HG03439 (cell line): ENCODE measurements around the gene PLD4.
"Not testable (repeated sequence)": the region's sequence is repeated elsewhere in the genome, so short reads cannot be mapped to it uniquely, and the experiment has no call there.

ENCODE experiments used
- ATAC-seq: cut with Tn5 transposase; IDR thresholded peaks from one replicate; pipeline ENCODE4 v1.9.1; 2021; ENCODE audit warnings: mild to moderate bottlenecking, moderate library complexity; ENCODE audit not compliant: unreplicated experiment

PLD4 gene

DNA sequence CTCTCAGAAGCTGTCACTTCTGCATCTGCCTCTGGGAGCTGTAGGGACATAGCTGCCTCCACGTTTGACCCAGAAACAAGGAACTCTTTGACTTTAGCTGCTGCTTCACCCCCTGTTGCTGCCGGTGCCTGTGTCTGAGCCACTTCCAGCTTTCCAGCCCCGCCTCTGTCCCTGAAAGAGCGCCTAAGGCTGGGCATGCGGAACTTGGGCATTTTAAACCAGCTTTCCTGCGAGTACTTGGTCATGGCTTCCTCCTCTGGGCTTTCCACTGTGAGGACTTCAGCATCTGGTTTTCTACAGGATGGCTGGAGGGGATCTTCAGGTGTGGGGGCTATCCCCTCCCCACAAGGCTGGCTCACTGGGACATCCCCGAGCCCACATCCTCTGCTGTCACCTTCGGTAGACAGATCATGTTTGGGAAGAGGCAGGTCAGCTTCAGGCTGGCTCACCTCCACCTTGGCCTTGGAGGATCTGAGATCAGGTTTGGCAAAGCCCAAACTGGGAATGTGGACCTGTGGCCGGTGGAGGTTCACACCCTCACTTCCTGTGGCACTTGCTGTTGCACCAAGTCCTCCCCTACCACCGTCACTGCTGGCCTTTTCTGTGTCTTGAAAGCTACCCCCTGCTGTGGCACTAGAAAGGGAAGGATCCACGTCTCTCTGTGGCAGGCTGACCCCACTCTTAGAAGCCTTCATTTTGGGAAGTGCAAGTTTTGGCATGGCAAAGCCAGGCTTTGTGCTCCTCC lies 15.2 kb downstream of the PLD4 start:
- ATAC-seq, result no peak

DNA sequence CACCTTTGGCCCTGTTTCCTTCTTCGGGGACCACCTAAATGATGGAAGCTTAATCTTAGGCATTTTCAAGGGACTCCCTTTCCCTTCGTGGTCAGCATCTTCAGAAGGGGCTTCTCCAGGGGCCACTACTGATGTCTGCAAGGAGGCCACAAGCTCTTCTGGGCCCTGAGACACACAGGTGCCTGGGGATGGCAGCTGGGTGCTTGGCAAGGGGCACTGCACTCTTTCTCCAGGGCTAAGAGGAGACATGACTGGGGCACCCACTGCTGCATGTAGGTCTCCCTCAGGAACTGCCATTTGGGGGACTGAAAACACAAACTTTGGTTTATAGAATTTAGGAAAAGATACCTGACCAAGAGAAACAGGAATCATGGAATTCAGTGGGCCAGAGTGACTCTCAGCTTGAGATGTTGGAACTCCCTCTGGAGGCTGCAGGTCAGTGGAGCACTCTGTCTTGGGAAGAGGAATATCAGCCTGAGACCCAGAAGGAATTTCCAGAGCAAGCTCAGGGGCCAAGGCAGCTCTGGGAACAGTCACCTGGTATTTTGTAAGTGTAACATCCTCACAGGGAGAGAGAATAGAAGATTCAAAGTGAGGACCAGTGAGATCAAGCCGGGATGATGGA lies 16.0 kb downstream of the PLD4 start:
- ATAC-seq, result no peak

DNA sequence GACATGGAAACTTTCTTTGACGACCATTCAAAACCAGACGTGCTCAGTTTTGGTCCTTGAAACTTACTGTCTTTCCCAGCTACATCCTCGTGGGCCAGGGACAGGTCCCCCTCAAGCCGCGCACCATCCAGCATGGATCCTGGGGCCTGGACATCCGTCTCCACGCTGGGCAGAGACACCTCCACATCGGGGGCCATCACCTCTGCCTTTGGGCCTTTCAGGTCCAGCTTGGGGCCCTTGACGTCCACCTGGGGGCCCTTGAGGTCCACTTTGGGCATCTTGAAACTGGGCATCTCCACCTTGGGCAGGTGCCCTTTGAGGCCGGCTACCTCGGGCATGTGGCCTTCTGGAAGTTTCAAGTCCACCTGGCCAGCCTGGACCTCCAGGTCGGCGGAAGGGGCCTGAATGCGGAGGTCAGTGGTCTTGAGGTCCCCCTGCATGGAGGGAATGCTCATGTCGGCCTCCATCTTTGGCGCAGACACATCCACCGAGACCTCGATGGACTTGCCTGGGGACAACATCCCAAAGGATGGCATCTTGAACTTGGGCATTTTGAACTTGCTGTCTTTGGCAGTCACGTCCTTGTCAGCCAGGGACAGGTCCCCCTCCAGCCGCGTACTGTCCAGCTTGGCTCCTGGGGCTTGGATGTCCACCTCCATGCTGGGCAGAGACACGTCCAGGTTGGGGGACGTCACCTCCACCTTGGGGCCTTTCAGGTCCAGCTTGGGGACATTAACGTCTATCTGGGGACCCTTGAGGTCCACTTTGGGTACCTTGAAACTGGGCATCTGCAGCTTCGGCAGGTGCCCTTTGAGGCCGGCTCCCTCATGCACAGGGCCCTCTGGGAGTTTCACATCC lies 17.1 kb downstream of the PLD4 start:
- no peak for ATAC-seq

DNA sequence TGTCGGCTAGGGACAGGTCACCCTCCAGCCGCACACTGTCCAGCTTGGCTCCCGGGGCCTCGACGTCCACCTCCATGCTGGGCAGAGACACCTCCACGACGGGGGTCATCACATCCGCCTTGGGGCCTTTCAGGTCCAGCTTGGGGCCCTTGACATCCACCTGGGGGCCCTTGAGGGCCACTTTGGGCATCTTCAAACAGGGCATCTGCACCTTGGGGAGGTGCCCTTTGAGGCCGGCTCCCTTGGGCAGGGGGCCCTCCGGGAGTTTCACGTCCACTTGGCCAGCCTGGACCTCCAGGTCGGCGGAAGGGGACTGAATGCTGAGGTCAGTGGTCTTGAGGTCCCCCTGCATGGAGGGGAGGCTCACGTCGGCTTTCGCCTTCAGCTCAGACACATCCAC lies 17.9 kb downstream of the PLD4 start:
- ATAC-seq, result no peak

DNA sequence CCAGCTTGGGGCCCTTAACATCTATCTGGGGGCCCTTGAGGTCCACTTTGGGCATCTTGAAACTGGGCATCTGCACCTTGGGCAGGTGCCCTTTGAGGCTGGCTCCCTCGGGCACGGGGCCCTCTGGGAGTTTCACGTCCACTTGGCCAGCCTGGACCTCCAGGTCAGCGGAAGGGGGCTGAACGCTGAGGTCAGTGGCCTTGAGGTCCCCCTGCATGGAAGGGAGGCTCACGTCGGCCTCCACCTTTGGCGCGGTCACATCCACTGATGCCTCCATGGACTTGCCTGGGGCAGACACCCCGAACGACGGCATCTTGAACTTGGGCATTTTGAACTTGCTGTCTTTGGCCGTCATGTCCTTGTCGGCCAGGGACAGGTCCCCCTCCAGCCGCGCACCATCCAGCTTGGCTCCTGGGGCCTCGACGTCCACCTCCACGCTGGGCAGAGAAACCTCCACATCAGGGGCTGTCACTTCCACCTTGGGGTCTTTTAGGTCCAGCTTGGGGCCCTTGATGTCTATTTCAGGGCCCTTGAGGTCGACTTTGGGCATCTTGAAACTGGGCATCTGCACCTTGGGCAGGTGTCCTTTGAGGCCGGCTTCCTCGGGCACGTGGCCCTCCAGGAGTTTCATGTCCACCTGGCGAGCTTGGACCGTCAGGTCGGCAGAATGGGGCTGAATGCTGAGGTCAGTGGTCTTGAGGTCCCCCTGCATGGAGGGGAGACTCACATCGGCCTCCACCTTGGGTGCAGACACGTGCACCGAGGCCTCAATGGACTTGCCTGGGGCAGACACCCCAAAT lies 18.7 kb downstream of the PLD4 start:
- ATAC-seq, result not testable (repeated sequence)

DNA sequence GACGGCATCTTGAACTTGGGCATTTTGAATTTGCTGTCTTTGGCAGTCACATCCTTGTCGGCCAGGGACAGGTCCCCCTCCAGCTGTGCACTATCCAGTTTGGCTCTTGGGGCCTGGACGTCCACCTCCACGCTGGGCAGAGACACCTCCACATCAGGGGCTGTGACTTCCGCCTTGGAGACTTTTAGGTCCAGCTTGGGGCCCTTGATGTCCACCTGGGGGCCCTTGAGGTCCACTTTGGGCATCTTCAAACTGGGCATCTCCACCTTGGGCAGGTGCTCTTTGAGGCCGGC lies 19.3 kb downstream of the PLD4 start:
- not testable (repeated sequence) for ATAC-seq

DNA sequence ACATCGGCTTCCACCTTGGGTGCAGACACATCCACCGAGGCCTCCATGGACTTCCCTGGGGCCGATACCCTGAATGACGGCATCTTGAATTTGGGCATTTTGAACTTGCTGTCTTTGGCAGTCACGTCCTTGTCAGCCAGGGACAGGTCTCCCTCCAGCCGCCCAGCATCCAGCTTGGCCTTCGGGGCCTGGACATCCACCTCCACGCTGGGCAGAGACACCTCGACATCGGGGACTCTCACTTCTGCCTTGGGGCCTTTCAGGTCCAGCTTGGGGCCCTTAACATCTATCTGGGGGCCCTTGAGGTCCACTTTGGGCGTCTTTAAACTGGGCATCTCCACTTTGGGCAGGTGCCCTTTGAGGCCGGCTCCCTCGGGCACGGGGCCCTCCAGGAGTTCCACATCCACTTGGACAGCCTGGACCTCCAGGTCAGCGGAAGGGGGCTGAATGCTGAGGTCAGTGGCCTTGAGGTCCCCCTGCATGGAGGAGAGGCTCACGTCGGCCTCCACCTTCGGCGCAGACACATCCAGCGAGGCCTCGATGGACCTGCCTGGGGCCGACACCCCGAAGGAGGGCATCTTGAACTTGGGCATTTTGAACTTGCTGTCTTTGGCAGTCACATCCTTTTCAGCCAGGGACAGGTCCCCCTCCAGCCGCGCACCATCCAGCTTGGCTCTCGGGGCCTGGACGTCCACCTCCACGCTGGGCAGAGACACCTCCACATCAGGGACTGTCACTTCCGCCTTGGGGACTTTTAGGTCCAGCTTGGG lies 19.9 kb downstream of the PLD4 start:
- not testable (repeated sequence) for ATAC-seq

DNA sequence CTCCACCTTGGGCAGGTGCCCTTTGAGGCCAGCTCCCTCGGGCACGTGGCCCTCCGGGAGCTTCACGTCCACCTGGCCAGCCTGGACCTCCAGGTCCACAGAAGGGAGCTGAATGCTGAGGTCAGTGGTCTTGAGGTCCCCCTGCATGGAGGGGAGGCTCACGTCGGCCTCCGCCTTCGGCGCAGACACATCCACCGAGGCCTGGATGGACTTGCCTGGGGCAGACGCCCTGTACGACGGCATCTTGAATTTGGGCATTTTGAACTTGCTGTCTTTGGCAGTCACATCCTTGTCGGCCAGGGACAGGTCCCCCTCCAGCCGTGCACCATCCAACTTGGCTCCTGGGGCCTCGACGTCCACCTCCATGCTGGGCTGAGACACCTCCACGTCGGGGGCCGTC lies 20.6 kb downstream of the PLD4 start:
- not testable (repeated sequence) for ATAC-seq

DNA sequence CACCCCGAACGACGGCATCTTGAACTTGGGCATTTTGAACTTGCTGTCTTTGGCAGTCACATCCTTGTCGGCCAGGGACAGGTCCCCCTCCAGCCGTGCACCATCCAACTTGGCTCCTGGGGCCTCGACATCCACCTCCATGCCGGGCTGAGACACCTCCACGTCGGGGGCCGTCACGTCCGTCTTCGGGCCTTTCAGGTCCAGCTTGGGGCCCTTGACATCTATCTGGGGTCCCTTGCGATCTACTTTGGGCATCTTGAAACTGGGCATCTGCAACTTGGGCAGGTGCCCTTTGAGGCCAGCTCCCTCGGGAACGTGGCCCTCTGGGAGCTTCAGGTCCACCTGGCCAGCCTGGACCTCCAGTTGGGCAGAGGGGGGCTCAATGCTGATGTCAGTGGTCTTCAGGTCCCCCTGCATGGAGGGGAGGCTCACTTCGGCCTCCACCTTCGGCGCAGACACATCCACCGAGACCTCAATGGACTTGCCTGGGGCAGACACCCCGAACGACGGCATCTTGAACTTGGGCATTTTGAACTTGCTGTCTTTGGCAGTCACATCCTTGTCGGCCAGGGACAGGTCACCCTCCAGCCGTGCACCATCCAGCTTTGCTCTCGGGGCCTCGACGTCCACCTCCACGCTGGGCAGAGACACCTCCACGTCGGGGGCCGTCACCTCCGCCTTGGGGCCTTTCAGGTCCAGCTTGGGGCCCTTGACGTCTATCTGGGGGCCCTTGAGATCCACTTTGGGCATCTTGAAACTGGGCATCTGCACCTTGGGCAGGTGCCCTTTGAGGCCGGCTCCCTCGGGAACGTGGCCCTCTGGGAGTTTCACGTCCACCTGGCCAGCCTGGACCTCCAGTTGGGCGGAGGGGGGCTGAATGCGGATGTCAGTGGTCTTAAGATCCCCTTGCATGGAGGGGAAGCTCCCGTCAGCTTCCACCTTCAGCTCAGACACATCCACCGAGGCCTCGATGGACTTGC lies 21.6 kb downstream of the PLD4 start:
- ATAC-seq, result not testable (repeated sequence)

DNA sequence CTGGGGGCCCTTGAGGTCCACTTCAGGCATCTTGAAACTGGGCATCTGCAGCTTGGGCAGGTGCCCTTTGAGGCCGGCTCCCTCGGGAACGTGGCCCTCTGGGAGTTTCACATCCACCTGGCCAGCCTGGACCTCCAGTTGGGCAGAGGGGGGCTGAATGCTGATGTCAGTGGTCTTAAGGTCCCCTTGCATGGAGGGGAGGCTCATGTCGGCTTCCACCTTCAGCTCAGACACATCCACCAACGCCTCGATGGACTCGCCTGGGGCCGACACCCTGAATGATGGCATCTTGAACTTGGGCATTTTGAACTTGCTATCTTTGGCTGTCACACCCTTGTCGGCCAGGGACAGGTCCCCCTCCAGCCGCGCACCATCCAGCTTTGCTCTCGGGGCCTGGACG lies 22.5 kb downstream of the PLD4 start:
- ATAC-seq, result not testable (repeated sequence)

DNA sequence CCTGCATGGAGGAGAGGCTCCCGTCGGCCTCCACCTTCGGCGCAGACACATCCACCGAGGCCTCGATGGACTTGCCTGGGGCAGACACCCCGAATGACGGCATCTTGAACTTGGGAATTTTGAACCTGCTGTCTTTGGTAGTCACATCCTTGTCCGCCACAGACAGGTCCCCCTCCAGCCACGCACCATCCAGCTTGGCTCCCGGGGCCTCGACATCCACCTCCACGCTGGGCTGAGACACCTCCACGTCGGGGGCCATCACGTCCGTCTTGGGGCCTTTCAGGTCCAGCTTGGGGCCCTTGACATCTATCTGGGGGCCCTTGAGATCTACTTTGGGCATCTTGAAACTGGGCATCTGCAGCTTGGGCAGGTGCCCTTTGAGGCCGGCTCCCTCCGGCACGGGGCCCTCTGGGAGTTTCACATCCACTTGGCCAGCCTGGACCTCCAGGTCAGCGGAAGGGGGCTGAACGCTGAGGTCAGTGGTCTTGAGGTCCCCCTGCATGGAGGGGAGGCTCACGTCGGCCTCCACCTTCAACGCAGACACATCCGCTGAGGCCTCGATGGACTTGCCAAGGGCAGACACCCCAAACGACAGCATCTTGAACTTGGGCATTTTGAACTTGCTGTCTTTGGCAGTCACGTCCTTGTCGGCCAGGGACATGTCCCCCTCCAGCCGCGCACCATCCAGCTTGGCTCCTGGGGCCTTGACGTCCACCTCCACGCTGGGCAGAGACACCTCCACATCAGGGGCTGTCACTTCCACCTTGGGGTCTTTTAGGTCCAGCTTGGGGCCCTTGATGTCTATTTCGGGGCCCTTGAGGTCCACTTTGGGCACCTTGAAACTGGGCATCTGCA lies 23.4 kb downstream of the PLD4 start:
- not testable (repeated sequence) for ATAC-seq

DNA sequence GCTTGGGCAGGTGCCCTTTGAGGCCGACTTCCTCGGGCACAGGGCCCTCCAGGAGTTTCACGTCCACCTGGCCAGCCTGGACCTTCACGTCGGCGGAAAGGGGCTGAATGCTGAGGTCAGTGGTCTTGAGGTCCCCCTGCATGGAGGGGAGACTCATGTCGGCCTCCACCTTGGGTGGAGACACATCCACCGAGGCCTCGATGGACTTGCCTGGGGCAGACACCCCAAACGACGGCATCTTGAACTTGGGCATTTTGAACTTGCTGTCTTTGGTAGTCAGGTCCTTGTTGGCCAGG lies 24.0 kb downstream of the PLD4 start:
- ATAC-seq, result no peak

DNA sequence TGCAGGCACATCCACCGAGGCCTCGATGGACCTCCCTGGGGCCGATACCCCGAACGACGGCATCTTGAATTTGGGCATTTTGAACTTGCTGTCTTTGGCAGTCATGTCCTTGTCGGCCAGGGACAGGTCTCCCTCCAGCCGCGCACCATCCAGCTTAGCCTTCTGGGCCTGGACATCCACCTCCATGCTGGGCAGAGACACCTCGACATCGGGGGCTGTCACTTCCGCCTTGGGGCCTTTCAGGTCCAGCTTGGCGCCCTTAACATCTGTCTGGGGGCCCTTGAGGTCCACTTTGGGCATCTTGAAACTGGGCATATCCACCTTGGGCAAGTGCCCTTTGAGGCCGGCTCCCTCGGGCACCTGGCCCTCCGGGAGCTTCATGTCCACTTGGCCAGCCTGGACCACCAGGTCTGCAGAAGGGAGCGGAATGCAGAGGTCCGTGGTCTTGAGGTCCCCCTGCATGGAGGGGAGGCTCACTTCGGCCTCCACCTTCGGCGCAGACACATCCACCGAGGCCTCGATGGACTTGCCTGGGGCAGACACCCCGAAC lies 24.8 kb downstream of the PLD4 start:
- not testable (repeated sequence) for ATAC-seq

DNA sequence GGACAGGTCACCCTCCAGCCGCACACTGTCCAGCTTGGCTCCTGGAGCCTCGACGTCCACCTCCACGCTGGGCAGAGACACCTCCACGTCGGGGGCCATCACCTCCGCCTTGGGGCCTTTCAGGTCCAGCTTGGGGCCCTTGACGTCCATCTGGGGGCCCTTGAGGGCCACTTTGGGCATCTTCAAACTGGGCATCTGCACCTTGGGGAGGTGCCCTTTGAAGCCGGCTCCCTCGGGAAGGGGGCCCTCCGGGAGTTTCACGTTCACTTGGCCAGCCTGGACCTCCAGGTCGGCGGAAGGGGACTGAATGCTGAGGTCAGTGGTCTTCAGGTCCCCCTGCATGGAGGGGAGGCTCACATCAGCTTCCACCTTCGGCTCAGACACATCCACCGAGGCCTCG lies 25.3 kb downstream of the PLD4 start:
- ATAC-seq, result no peak

DNA sequence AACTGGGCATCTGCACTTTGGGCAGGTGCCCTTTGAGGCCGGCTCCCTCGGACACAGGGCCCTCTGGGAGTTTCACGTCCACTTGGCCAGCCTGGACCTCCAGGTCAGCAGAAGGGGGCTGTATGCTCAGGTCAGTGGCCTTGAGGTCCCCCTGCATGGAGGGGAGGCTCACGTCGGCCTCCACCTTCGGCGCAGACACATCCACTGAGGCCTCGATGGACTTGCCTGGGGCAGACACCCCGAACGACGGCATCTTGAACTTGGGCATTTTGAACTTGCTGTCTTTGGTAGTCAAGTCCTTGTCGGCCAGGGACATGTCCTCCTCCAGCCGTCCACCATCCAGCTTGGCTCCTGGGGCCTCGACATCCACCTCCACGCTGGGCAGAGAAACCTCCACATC lies 26.0 kb downstream of the PLD4 start:
- not testable (repeated sequence) for ATAC-seq

DNA sequence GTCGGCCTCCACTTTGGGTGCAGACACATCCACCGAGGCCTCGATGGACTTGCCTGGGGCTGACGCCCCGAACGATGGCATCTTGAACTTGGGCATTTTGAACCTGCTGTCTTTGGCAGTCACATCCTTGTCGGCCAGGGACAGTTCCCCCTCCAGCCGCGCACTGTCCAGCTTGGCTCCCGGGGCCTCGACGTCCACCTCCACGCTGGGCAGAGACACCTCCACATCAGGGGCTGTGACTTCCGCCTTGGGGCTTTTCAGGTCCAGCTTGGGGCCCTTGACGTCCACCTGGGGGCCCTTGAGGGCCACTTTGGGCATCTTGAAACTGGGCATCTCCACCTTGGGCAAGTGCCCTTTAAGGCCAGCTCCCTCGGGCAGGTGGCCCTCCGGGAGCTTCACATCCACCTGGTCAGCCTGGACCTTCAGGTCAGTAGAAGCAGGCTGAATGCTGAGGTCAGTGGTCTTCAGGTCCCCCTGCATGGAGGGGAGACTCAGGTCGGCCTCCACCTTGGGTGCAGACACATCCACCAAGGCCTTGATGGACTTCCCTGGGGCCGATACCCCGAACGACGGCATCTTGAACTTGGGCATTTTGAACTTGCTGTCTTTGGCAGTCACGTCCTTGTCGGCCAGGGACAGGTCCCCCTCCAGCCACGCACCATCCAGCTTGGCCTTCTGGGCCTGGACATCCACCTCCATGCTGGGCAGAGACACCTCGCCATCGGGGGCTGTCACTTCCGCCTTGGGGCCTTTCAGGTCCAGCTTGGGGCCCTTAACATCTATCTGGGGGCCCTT lies 27.4 kb downstream of the PLD4 start:
- not testable (repeated sequence) for ATAC-seq

DNA sequence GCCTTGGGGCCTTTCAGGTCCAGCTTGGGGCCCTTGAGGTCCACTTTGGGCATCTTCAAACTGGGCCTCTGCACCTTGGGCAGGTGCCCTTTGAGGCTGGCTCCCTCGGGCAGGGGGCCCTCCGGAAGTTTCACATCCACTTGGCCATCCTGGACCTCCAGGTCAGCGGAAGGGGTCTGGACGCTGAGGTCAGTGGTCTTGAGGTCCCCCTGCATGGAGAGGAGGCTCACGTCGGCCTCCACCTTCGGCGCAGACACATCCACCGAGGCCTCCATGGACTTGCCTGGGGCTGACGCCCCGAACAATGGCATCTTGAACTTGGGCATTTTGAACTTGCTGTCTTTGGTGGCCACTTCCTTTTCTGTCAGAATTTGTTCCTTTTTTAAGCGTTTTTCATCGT lies 28.4 kb downstream of the PLD4 start:
- no peak for ATAC-seq
